Measurements from ENCODE around the gene FANCE. TPM values are rescaled to one million over a fixed set of nuclear protein-coding genes. Genes with fewer than 3 reads are reported as not detected.

Gene FANCE
- total and polyA plus RNA-seq, 9 of the 15 experiments (the other 6 are each of a cell fraction or from before 2014, with no cell fraction given): 5.7 to 30.2 (median 17.0) TPM

GRCh38 chr6:35503534-35503933, 51.4 kb downstream of the FANCE start:
- H3K4me2 ChIP-seq (ENCODE audit: insufficient read depth, low read length): no peak overlapping the region
- no peak overlapping the region for H3K27ac ChIP-seq (ENCODE audit: extremely low read depth, low read depth, low read length)
- no peaks in the 10 kb centered on the region for H3K9me1 ChIP-seq (ENCODE audit: control insufficient read depth, insufficient read depth, low read length)
- H3K9ac ChIP-seq (ENCODE audit: insufficient read depth in 1 of 2, low read depth in 2 of 2, low read length in 2 of 2): 0 out of 4 replicates have a peak overlapping the region, but pooled peaks of 1 of the 2 experiments have one; percentile 62
- no peak for DNase-seq (ENCODE audit: extremely low read depth in 1 of 4, low spot score in 3 of 4)
- in situ Hi-C loops (cut with MboI): no loop called here
- H2AFZ ChIP-seq (ENCODE audit: low read depth, low read length): no peak overlapping the region
- ChIA-PET POLR2A (interaction anchor here (0.7 to 2.4 kb wide), 3 partner anchors 32 to 97 kb away, joined by 3 to 5 read pairs (median 3); partner anchors contain the start of gene RPL10A), CTCF (ENCODE audit: low intra/inter-chr PET ratio) (no interaction called here)
- H3K36me3 ChIP-seq (ENCODE audit: control insufficient read depth, insufficient read depth, low read length): no peaks in the 10 kb centered on the region
- H4K20me1 ChIP-seq (replicated peaks; ENCODE audit: control insufficient read depth, insufficient read depth, low read length): peaks cover 3% of the 10 kb centered on the region; the same call in 1 of the 2 replicates
- peaks cover 12 to 18% of the 10 kb centered on the region in 2 experiments; a peak in 4 of 5 replicates for H3K4me1 ChIP-seq (replicated peaks in 1 of 2; ENCODE audit: control insufficient read depth in 2 of 2, insufficient read depth in 2 of 2, low read length in 2 of 2)
- BruUV-seq (replicated peaks): no TSS peak
- peak; percentile 13; the same call in 1 of the 3 replicates for ATAC-seq
- H3K9me3 ChIP-seq (replicated peaks; ENCODE audit: control insufficient read depth, insufficient read depth, low read depth, low read length): no peaks in the 10 kb centered on the region
- FAIRE-seq: no peak
- intact Hi-C loops (cut with micrococcal nuclease): no loop called here
- no peak overlapping the region for H3K4me3 ChIP-seq
- H3K79me2 ChIP-seq (ENCODE audit: control insufficient read depth, insufficient read depth, low read length): peaks cover under 1% of the 10 kb centered on the region; the same call in 2 of the 3 replicates
- 39% methylated on average over 15 of the region's 15 CpGs for WGBS (ENCODE audit: insufficient coverage, low coverage, missing lambda C conversion rate)
- H3K27me3 ChIP-seq (ENCODE audit: control insufficient read depth in 2 of 2, insufficient read depth in 2 of 2, low read length in 2 of 2): peaks cover 33 to 39% of the 10 kb centered on the region in 2 experiments; a peak in 4 of 5 replicates
- TF ChIP-seq ATF7 (IDR thresholded peaks at IDR 0.05): no peak
- TF ChIP-seq HDGF (IDR thresholded peaks at IDR 0.05): no peak
- TF ChIP-seq SRSF7 (optimal IDR thresholded peaks at IDR 0.05; ENCODE audit: low read depth, low read length): no peak
- TF ChIP-seq EP400 (IDR thresholded peaks at IDR 0.05): no peak
- no peak for TF ChIP-seq PATZ1 (CRISPR knock-in tag; IDR thresholded peaks at IDR 0.05; ENCODE audit: borderline replicate concordance)
- TF ChIP-seq, protein P1, sequence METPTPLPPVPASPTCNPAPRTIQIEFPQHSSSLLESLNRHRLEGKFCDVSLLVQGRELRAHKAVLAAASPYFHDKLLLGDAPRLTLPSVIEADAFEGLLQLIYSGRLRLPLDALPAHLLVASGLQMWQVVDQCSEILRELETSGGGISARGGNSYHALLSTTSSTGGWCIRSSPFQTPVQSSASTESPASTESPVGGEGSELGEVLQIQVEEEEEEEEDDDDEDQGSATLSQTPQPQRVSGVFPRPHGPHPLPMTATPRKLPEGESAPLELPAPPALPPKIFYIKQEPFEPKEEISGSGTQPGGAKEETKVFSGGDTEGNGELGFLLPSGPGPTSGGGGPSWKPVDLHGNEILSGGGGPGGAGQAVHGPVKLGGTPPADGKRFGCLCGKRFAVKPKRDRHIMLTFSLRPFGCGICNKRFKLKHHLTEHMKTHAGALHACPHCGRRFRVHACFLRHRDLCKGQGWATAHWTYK (CRISPR knock-in tag; IDR thresholded peaks at IDR 0.05): no peak
- TF ChIP-seq IFI16 (CRISPR knock-in tag; IDR thresholded peaks at IDR 0.05): no peak
- no peak for TF ChIP-seq ESRRB (CRISPR knock-in tag; IDR thresholded peaks at IDR 0.05; ENCODE audit: borderline replicate concordance)
- TF ChIP-seq RCOR1 (IDR thresholded peaks at IDR 0.05; ENCODE audit: borderline replicate concordance in 1 of 2, low read depth in 2 of 2, low read length in 2 of 2): no peak
- no peak for TF ChIP-seq ZNF589 (CRISPR knock-in tag; IDR thresholded peaks at IDR 0.05; ENCODE audit: low read depth)
- no peak for TF ChIP-seq BRD4 (IDR thresholded peaks at IDR 0.05)
- TF ChIP-seq SMAD2 (IDR thresholded peaks at IDR 0.05; ENCODE audit: low read depth, low read length): no peak
